ENCODE measurements around the gene OPCML.

Gene OPCML

GRCh38 chr11:132452616-132453015 lies 1079.7 kb downstream of the OPCML start:
- Histone ChIP-seq H3K4me3 (ENCODE audit: low read length) (no peak overlapping the region), H3K9me3 (ENCODE audit: control insufficient read depth, insufficient read depth, low read length) (no peaks in the 10 kb centered on the region; the same call in 1 of the 2 replicates), H3K79me2 (ENCODE audit: control insufficient read depth, low read length) (no peaks in the 10 kb centered on the region), H3K4me2 (ENCODE audit: low read length) (no peak overlapping the region), H3K27ac (ENCODE audit: low read depth, low read length) (no peak overlapping the region), H3K9me2 (replicated peaks; ENCODE audit: control insufficient read depth, low read length) (no peaks in the 10 kb centered on the region), H3F3A (ENCODE audit: control insufficient read depth, insufficient read depth) (no peaks in the 10 kb centered on the region), H3K4me1 (ENCODE audit: control insufficient read depth, low read length) (no peaks in the 10 kb centered on the region), H4K20me1 (ENCODE audit: control insufficient read depth, insufficient read depth, low read depth, low read length) (no peaks in the 10 kb centered on the region), H3K27me3 (ENCODE audit: control insufficient read depth, low read length) (no peaks in the 10 kb centered on the region), H3K36me3 (ENCODE audit: control insufficient read depth, low read length) (no peaks in the 10 kb centered on the region)
- TF ChIP-seq EZH2phosphoT487 (IDR thresholded peaks at IDR 0.05; ENCODE audit: borderline replicate concordance, low read length), result no peak

- H3K27me3 ChIP-seq (ENCODE audit: control insufficient read depth, low read length), result no peaks in the 10 kb centered on the region
- no peaks in the 10 kb centered on the region for H4K20me1 ChIP-seq (ENCODE audit: control insufficient read depth, insufficient read depth, low read depth, low read length)
- H3K9me2 ChIP-seq (replicated peaks; ENCODE audit: control insufficient read depth, low read length), result no peaks in the 10 kb centered on the region
- no peak overlapping the region for H3K4me2 ChIP-seq (ENCODE audit: low read length)
- H3K9me3 ChIP-seq (ENCODE audit: control insufficient read depth, insufficient read depth, low read length), result no peaks in the 10 kb centered on the region; the same call in 1 of the 2 replicates
- H3F3A ChIP-seq (ENCODE audit: control insufficient read depth, insufficient read depth), result no peaks in the 10 kb centered on the region
- H3K36me3 ChIP-seq (ENCODE audit: control insufficient read depth, low read length), result no peaks in the 10 kb centered on the region
- no peaks in the 10 kb centered on the region for H3K79me2 ChIP-seq (ENCODE audit: control insufficient read depth, low read length)
- no peaks in the 10 kb centered on the region for H3K4me1 ChIP-seq (ENCODE audit: control insufficient read depth, low read length)
- no peak overlapping the region for H3K4me3 ChIP-seq (ENCODE audit: low read length)
- TF ChIP-seq, protein P1, sequence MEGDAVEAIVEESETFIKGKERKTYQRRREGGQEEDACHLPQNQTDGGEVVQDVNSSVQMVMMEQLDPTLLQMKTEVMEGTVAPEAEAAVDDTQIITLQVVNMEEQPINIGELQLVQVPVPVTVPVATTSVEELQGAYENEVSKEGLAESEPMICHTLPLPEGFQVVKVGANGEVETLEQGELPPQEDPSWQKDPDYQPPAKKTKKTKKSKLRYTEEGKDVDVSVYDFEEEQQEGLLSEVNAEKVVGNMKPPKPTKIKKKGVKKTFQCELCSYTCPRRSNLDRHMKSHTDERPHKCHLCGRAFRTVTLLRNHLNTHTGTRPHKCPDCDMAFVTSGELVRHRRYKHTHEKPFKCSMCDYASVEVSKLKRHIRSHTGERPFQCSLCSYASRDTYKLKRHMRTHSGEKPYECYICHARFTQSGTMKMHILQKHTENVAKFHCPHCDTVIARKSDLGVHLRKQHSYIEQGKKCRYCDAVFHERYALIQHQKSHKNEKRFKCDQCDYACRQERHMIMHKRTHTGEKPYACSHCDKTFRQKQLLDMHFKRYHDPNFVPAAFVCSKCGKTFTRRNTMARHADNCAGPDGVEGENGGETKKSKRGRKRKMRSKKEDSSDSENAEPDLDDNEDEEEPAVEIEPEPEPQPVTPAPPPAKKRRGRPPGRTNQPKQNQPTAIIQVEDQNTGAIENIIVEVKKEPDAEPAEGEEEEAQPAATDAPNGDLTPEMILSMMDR (IDR thresholded peaks at IDR 0.05; ENCODE audit: low read depth, low read length, poor library complexity, severe bottlenecking), result no peak
- no peak for TF ChIP-seq EZH2phosphoT487 (IDR thresholded peaks at IDR 0.05; ENCODE audit: borderline replicate concordance, low read length)
- no peak overlapping the region for H3K27ac ChIP-seq (ENCODE audit: low read depth, low read length)
Observed at GRCh38 chr11:132451942-132452601, 1080.2 kb downstream of the OPCML start.

DNA sequence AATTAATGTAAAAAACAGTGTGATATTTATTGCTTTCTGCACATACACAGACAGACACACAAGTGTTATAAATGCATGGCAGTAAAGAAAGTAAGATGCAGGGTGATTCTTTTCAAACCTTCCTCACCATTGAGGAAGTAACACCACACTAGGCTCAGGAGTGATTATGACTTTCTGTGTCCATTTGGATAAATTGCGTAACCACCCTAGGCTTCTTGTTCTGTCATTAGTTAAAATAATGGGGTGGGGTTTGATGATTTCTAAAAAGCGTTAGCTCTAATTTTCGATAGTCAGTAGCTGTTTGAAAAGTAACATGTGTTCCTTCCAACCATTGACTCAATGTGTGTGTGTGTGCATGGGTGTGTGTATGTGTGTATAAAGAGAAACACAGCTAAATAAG lies 1081.7 kb downstream of the OPCML start:
- Histone ChIP-seq H3K4me2 (ENCODE audit: low read length) (no peak overlapping the region), H3F3A (ENCODE audit: control insufficient read depth, insufficient read depth) (no peaks in the 10 kb centered on the region), H3K4me1 (ENCODE audit: control insufficient read depth, low read length) (no peaks in the 10 kb centered on the region), H4K20me1 (ENCODE audit: control insufficient read depth, insufficient read depth, low read depth, low read length) (no peaks in the 10 kb centered on the region), H3K79me2 (ENCODE audit: control insufficient read depth, low read length) (no peaks in the 10 kb centered on the region), H3K9me3 (ENCODE audit: control insufficient read depth, insufficient read depth, low read length) (no peaks in the 10 kb centered on the region; the same call in 1 of the 2 replicates), H3K36me3 (ENCODE audit: control insufficient read depth, low read length) (no peaks in the 10 kb centered on the region), H3K27ac (ENCODE audit: low read depth, low read length) (no peak overlapping the region), H3K27me3 (ENCODE audit: control insufficient read depth, low read length) (no peaks in the 10 kb centered on the region), H3K4me3 (ENCODE audit: low read length) (no peak overlapping the region), H3K9me2 (replicated peaks; ENCODE audit: control insufficient read depth, low read length) (no peaks in the 10 kb centered on the region)
- no peak for TF ChIP-seq EZH2phosphoT487 (IDR thresholded peaks at IDR 0.05; ENCODE audit: borderline replicate concordance, low read length)
- TF ChIP-seq, protein P1 (IDR thresholded peaks at IDR 0.05; ENCODE audit: low read depth, low read length, poor library complexity, severe bottlenecking), result no peak

- H3K4me1 ChIP-seq (ENCODE audit: control insufficient read depth, low read length), result no peaks in the 10 kb centered on the region
- H3K9me2 ChIP-seq (replicated peaks; ENCODE audit: control insufficient read depth, low read length), result no peaks in the 10 kb centered on the region
- H3K27me3 ChIP-seq (ENCODE audit: control insufficient read depth, low read length), result no peaks in the 10 kb centered on the region
- H4K20me1 ChIP-seq (ENCODE audit: control insufficient read depth, insufficient read depth, low read depth, low read length), result no peaks in the 10 kb centered on the region
- H3K36me3 ChIP-seq (ENCODE audit: control insufficient read depth, low read length), result no peaks in the 10 kb centered on the region
- no peak overlapping the region for H3K4me3 ChIP-seq (ENCODE audit: low read length)
- TF ChIP-seq EZH2phosphoT487 (IDR thresholded peaks at IDR 0.05; ENCODE audit: borderline replicate concordance, low read length), result no peak
- TF ChIP-seq, protein P1 (IDR thresholded peaks at IDR 0.05; ENCODE audit: low read depth, low read length, poor library complexity, severe bottlenecking), result no peak
- H3K9me3 ChIP-seq (ENCODE audit: control insufficient read depth, insufficient read depth, low read length), result no peaks in the 10 kb centered on the region; the same call in 1 of the 2 replicates
- H3K4me2 ChIP-seq (ENCODE audit: low read length), result no peak overlapping the region
- H3K79me2 ChIP-seq (ENCODE audit: control insufficient read depth, low read length), result no peaks in the 10 kb centered on the region
- no peak overlapping the region for H3K27ac ChIP-seq (ENCODE audit: low read depth, low read length)
- no peaks in the 10 kb centered on the region for H3F3A ChIP-seq (ENCODE audit: control insufficient read depth, insufficient read depth)
Observed at GRCh38 chr11:132448334-132448995, 1083.8 kb downstream of the OPCML start.

Data from DOHH2 (cell line).